Fibroblast of skin of abdomen (primary cell): ENCODE results near the gene CHRNG. TPM values are rescaled to one million over a fixed set of nuclear protein-coding genes. Genes with fewer than 3 reads are reported as not detected.

ENCODE experiments used
- DNase-seq: peaks from one replicate; pipeline ENCODE4 v3.0.0-alpha.2; 2013
- polyA plus RNA-seq, 2 experiments: library from polyadenylated mRNA; unstranded; fragments of 120-200 nt; gene quantifications; one replicate each; pipeline ENCODE4 v1.2.1, GENCODE V29; 2013; ENCODE audit not compliant: insufficient read length in 2 of 2

The CHRNG gene, protein sequence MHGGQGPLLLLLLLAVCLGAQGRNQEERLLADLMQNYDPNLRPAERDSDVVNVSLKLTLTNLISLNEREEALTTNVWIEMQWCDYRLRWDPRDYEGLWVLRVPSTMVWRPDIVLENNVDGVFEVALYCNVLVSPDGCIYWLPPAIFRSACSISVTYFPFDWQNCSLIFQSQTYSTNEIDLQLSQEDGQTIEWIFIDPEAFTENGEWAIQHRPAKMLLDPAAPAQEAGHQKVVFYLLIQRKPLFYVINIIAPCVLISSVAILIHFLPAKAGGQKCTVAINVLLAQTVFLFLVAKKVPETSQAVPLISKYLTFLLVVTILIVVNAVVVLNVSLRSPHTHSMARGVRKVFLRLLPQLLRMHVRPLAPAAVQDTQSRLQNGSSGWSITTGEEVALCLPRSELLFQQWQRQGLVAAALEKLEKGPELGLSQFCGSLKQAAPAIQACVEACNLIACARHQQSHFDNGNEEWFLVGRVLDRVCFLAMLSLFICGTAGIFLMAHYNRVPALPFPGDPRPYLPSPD
- 0.48 TPM for polyA plus RNA-seq (2013, experiment 1 of 2; ENCODE audit: insufficient read length)
- 0.29 TPM for polyA plus RNA-seq (2013, experiment 2 of 2; ENCODE audit: insufficient read length)

DNA sequence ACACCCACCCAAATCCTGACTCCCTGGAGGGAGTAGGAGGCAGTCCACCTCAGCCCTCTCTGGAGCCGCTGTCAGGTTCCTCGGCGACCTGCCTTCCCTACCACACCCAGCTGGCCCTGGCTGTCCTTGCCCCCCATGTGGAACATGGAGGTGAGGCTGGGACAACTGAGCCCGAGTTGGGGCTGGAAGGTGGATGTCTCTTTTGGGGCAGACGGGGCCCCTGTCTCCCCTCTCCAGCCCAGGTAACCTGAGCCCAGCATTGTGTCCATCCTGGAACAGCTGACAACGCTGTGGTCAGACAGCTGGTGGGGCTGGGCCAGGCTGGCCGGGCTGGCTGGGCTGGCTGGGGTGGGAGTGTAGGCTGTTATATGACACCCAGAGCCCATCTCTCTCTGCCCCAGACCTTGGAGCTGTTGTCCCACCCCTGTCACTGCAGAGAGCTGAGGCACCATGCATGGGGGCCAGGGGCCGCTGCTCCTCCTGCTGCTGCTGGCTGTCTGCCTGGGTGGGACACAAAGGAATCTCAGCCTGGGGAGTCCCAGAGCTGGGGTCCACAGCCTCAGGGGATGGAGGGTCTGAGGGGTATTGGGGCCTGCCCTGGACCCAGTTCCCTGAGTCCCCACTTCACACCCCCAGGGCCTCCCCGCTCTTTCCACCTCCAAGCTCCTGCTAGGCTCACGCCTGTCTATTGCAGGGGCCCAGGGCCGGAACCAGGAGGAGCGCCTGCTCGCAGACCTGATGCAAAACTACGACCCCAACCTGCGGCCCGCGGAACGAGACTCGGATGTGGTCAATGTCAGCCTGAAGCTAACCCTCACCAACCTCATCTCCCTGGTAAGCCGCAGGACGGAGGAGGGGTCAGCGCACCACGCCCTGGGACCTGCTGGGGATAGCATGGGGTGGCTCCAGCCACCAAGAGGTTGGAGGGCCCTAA lies at the start of gene CHRNG:
CHRNG (plus strand) TSS at position 395 of the 934 bp plus-strand sequence; CDS start at position 451, 56 bp downstream.
- no peak for DNase-seq

DNA sequence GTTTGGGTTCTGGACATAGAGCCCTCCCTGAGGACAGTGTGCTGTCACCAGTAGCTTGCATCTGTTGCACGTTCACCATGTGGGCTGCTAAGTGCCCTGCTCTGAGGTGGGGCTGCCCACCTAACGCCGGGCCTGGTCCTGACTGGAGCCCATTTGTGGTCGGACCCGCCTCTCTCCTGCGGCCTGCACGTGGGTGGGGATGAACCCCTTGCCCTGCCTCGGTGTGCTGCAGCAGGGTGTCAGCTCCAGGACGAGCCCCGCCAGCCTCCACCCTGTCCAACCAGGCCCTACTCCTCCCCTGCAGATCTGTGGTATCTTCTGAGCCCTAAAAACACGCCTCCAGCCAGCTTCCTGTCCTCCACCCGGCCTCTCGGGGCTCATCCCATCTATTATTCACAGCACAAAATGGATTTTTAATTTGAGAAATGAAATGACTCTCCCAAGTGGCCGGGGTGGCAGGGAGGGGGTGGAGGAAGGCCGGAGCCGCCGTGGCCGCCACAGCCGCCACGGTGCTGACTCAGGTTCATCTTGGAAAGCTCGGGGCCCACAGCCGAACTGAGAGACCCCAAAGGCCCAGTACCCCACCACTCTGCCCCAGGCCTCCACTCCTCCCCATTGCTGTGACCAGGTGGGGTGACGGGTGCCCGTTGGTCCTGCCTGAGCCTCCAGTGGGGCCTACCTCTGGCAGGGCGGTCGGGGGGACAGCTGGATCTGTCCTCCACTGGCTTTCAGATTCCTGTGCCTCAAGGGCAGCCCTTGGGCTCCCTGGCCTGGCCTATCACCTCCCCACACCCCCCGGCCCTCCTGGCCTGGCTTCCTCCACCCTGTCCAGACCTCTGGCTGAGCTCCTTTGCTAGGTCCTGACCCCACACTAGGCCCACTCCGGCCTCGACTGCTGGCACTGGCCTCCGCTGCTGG lies 49.0 kb upstream of the CHRNG start:
- DNase-seq: no peak

DNA sequence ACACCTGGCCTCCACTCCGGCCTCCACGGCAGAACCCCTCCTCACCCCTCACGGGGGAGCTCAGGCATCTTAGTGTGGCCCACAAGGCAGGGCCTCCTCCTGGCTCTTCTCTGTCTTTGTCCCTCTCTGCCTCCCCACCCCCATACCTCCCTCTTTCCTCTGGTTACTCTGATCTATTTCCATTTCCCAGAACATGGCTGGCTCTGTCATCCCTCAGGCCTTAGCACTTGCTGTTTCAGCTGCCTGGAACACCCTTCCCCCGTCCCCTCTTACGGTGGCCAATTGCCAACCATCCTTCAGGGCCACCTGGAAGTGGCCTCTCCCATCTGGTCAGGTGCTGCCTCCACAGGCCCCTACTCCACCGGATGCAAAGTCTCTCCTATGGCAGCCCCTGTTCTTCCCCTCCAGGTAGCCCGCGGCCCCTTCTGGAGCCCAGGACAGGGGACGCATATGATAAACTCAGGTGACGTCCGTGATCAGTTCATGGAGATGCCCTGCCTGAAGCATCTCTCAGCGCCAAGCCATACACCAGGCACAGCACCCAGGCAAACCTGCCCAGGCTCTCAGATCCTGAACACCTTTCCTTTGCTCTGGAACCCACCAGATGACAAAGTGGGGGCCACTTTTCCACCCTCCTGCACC lies 48.2 kb upstream of the CHRNG start:
- no peak for DNase-seq

DNA sequence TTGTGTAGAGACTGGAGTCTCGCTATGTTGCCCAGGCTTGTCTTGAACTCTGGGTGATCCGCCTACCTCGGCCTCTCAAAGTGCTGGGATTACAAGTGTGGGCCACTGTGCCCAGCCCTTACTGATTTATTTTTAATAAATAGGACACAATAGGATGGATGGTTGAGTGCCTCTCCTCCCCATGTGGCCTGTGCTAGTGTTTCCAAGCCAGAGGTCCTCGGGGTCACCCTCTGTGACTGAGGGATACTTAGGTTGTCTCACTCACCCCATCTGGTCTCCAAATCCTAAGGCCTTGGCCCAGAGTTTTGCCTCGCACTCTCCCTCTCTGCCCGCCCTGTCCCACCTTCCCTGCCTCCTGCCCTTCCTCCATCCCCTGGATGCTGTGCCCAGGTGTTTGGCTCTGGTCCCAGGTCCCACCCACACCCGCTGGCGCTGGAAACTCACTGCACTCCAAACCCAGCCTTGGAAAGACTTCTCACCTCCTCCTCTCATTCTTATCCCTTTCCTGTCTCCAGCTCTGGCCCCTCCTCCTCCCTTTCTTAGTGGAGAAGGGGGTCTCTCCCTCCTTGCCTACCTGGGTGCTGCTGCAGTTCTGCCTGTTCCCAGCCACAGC lies 47.1 kb upstream of the CHRNG start:
- no peak for DNase-seq

DNA sequence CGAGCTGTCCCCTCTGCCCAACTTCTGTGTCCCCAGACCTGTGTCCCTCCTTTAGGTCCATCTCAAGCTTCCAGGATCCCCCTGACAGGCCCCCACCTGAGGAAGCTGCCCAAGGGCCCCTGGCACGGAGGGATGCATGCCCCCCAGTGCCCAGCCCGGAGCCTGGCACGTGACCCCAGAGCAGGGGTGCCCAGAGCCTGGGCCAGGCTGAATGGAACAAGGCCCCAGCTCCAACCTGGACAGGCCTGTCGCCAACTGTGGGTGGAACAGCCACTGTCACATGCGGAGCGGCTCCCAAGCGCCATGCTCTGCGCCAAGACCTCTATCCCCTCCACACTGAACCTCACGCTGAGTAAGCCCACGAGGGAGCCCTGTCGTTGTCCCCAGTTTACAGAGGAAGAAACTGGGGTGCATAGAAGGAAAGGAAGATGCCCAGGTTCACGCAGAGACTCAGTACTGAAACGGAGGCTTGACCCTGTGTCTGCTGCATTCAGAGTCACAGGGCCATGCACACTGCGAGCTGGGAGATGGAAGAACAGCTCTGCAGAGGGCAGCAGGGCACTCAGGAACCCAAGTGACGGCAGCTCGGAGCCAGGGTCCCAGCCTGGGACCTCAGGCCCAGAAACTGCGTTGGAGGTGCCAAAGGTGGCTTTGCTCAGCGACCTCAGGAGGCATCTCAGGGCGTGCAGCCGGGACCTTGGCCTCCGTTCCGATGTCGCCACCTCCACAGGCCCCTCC lies 46.4 kb upstream of the CHRNG start:
- no peak for DNase-seq

DNA sequence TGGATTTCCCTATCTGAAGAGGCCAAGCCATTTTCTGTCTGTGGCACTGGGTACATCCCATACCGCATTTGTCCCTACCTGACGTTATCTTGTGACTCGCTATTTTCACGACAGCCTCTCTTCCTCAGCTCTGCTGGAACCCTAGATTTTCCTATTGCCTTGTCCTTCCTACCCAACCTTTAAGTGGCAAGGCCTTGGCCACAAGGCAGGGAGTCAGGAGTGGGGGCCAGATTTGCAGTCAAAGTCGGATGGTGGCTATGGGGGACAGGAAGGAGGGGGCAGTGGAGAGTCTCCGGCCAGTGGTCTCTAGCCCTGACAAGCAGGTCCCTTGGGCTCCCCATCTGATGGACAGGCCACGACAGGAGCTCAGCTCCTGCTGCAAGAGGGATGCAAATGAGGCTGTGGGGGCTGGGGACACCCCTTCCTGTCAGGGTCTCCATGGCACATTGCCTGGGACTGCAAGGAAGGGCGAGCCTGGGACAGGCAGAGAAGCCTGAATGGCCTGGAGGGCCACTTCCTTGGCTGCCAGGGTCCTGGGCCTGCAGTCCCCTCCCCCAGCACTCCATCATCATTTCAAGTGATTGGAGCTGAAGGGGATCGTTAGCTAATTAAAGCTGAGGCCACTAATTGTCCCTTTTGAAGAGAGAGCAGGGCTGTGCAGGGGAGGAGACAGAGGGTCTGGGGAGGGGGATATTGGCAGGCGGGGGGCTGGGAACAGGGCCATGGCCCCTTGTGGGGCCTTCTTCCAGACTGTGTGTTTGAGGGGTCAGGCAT lies 45.6 kb upstream of the CHRNG start:
- no peak for DNase-seq

DNA sequence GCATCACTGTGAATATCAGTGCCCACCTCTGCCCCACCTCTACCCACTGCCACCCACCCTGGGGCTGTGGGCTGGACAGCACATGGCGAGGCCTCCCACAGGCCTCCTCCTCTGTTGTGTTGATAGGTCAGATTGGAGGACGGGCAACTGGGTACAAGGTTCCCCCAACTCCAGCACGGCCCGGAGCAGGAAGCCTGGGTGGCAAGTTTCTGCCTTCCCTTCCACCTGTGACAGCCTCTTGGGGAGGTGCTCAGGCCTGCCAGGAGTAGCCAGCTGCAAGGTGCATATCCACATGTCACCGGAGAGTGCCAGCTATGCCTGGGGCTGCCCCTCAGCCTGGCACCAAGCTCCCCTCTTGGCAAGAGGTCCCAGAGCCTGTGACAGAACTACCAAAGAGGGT lies 45.0 kb upstream of the CHRNG start:
- no peak for DNase-seq

DNA sequence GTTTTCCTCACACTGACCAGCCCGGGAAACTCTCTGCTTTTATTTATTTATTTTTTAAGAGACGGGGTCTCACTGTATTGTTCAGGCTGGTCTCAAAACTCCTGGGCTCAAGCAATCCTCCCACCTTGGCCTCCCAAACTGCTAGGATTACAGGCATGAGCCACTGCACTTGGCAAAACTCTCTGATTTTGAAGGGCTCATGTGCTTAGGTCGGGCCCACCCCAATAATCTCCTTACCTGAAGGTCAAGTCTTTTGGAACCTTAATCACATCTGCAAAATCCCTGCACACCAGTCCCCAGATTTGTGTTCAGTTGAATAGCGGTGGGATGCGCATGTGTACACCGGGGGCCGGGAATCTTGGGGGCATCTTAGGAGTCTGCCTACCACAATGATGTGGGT lies 44.2 kb upstream of the CHRNG start:
- no peak for DNase-seq

DNA sequence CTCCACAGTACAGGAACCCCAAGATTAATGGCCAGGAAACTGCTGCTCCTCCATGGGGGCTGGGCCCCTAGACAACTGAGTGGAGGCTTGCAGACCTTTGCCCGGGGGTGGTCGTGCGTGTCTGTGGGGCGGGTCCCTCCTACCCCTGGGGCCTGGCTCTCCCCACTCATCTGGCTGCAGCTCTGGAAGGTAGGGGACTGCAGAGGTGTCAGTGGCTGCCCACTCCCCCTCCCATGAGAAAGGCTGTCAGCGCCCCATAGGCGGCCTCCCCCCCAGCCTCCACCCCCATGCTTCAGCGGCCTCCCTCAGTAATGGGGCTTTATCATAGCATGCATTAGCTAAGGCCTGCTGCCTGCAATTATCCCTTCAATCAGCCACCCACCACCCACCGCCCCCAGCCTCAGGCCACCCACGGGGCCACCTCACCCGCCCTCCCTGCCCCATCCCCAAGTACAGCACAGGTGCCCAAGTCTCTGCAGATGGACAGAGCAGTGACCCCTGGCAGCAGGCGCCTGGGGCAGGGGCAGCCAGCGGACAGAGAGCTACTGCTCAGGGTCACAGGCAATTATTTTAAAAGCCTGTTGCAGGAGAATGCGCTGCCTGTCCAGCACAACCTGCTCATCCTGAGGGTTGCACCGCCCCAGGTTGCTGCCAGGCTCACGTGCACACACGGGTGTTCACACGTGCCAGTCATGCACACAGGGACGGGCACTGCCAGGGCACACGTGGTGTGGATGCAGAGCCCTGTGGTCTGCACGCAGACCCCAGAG lies 42.8 kb upstream of the CHRNG start:
- no peak for DNase-seq

DNA sequence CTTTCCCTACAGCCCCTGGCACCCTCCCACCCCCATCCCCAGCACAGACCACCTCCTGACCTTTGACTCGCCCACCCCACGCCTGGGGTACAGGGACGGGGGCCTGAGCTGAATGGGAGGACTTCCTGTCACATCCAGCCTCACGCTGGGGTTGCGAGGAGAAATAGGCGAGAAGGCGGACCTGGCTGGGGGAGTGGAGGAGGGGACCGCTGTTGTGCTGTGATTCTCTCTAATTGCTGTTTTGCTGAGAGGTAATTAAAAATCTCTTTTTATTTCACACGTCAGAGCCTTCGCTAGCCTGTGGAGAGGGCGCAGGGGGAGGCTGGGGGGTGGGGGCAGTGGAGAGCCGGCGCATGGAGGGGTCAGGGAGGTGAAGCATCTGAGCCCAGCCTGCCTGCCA lies 42.1 kb upstream of the CHRNG start:
- DNase-seq: no peak

DNA sequence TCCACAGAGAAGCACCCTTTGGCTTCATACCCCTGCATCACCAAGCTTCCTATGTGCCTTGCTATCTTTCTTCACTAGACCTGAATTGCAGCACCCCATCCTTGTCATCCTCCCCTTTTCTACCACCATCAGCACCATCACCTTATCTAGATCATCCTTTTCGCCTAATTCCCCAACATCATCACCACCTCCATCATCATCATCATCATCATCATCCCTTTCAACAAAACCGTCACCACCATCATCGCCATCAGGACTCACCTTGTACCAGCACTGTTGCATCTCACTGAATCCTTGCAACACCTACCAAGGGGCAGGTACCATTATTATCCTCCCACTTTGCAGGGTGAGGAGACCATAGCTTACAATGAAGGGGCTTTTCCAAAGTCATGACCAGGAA lies 41.0 kb upstream of the CHRNG start:
- DNase-seq: no peak

DNA sequence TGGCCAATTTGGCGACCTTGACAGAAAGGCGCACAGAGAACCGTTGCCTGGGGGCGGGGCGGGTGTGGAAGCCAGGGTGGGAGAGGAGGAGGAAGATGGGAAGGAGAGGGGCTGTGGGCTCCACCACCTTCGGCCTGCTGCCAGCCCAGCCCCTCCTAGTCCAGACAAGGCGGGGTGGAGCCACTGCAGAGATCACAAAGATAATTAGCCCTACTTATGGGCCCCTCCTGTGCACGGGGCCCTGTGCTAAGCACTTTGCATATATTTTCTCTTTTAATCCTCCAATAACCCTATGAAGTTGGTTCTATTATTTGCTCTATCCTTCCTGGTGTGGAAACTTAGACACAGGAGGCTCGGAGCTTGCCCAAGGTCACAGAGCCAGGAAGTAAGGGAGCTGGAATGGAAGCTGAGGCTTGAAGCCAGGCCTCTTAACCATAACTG lies 38.1 kb upstream of the CHRNG start:
- no peak for DNase-seq

DNA sequence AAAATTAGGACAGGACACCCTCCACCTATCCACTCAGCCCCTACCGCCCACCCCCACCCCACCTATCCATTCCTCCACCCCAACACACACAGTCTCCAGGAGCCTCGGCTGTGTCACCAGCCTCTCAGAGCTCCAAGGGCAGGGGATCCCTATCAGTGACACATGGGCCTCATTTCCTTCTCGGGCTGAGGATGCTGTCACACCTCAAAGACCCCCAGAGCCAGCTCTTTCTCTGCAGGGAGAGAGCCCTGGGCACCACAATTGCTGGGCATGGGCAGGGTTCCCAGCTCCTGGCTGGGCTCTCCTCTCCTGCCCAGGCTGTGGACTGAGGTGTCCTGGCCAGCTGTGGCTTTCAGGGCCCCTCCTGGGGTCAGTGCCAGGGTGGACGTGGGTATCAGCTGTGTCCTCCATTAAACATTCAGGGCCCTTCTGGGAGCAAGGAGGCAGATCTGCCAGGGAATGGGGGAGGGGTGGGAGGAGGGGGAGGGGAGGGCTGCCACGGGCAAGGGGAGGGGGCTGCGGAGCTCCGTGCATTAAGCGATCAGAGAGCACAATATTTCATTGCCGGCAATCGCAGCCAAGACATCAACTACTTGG lies 37.6 kb upstream of the CHRNG start:
- DNase-seq: no peak

DNA sequence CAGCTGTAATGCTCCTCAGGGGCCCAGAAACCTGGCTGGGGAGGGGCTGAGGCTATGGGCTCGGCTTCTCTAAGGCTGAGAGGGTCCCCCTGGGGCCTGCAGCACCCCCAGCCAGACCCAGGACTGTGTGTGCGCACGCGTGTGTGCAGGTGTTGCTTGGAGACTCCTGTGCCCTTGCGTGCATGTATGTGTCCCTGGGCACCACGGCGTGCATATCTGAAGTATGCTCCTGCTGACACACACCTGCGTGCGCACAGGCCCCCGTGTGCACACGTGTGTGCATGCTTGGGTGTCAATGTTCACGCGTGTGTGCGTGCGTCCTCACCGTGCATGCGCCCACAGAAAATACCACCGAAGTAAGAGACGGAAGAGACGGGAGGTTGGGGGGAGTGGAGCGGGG lies 37.0 kb upstream of the CHRNG start:
- no peak for DNase-seq

DNA sequence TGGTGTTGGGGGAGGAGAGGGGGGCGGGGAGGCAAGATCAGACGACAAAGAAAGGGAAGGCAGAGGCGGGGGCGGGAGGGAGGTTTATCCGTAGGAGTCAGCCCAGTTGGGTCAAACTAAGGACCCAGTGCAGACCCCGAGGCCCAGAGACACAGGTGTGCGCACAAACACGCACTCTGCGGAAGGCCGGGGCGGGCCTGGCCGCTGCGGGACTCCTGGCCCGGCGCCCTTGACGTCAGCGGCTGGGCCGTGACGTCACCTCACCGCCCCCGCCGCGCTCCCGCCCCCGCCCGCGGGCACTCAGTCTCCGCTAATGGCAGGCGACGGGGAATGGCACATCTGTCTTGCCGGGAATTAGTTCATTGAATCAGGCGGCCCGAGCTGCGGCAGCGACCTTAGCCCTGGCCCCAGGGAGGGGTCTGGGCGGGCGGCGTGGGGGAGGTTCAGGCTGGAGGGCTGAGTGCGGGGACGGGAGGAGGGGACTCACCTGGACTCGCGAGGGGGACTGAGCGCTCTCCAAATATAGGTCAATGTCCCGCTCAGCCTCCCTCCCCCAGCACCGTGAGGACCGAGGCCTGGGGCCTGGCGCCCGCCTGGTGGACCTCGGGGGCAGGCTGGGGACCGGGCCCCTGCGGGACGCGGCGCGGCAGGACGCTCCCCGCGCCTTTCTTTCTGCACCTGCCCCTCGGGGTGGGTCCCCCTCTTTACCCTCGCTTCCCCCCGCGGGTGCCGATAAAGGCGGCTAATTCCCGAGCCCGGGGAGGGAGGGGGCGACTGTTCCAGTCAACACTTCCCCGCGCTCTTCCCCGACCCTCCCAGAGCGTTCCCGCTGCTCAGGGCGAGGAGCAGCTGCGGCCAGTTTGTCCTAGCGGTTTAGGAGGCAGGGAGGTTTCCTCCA lies 36.3 kb upstream of the CHRNG start:
- DNase-seq: no peak

DNA sequence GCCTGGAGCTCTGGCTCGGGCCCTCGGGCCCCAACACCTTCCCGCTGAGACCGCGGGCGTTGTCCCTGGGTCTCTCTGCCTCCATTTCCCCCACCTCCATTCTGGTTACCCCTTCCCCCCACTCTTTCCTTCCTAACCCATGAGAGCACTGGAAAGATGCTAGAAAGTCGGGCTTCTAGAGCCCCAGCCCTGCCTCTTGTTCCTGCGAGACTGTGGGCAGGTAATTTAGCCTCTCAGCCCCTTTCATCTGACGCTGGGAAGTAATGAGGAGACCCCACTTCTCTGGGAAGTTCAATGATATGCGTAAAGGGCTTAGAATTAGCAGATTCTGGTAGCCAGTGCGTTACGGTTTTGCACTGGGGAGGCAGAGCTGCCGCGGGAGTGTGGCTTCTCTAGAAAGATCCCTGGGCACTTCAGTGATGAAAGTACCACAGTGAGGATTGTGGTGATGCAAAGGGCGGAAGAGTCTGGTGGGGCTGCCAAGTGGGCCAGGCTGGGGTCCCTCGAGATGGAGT lies 35.6 kb upstream of the CHRNG start:
- DNase-seq: no peak

DNA sequence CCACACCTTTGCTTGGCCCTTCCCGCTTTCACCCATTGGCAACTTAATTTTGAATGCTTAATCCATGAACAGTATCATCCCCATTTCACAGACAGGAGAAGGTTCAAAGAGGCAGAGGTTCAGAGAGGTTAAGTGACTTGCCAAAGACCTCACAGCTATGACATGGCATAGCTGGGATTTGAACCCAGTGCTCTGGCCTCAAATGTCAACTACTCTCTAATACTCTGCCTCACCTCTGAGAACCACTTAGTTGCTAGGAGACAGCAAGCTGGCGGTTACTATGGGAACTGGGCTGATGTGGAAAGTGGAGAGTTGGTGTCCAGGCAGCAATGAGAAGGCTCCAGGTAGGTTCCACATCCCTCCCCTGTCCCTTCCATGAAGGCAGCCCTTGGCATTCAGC lies 35.1 kb upstream of the CHRNG start:
- no peak for DNase-seq
